ENCODE results near the gene BRD3. TPM values are rescaled to one million over a fixed set of nuclear protein-coding genes. Genes with fewer than 3 reads are reported as not detected.

The BRD3 gene
- total RNA-seq, 1 experiment from 2014 or later, result 40.7 TPM

GRCh38 chr9:134011401-134011800 is 56.4 kb downstream of the BRD3 start:
- Histone ChIP-seq H2AFZ (ENCODE audit: low read depth, low read length, poor library complexity, severe bottlenecking) (no peak overlapping the region), H3K9ac (ENCODE audit: low read length) (no peak overlapping the region), H3K27ac (ENCODE audit: low read depth, low read length) (no peak overlapping the region), H4K20me1 (ENCODE audit: insufficient read depth) (no peaks in the 10 kb centered on the region), H3K4me2 (ENCODE audit: low read length) (no peak overlapping the region), H3K27me3 (ENCODE audit: insufficient read depth, low read length) (no peaks in the 10 kb centered on the region), H3K36me3 (ENCODE audit: control insufficient read depth in 1 of 2, insufficient read depth in 2 of 2, low read length in 2 of 2) (no peaks in the 10 kb centered on the region), H3K79me2 (ENCODE audit: insufficient read depth, low read length) (no peaks in the 10 kb centered on the region), H3K4me1 (ENCODE audit: control insufficient read depth in 1 of 2, insufficient read depth in 2 of 2, low read length in 2 of 2) (no peaks in the 10 kb centered on the region), H3K9me3 (ENCODE audit: control insufficient read depth in 1 of 2, insufficient read depth in 1 of 2, low read depth in 1 of 2, low read length in 2 of 2) (peaks cover 10 to 16% of the 10 kb centered on the region in 2 experiments; a peak in 2 of 4 replicates), H3K9me2 (ENCODE audit: insufficient read depth) (no peaks in the 10 kb centered on the region), H3K4me3 (replicated peaks in 1 of 2; ENCODE audit: low read depth in 1 of 2, low read length in 2 of 2) (no peak overlapping the region)
- ChIA-PET RAD21 (ENCODE audit: low non-redundant PET in 1 of 2, low total read pairs in 2 of 2, uncharacterized antibody in 2 of 2, unreplicated experiment in 2 of 2) (no interaction called here), CTCF (no interaction called here), POLR2A (no interaction called here)
- intact Hi-C loops (cut with micrococcal nuclease), result no loop called here
- no peak for DNase-seq (ENCODE audit: low read depth, low spot score)
- no peak for TF ChIP-seq YY1 (IDR thresholded peaks at IDR 0.05; ENCODE audit: extremely low read depth, insufficient replicate concordance, low read depth, low read length)
- TF ChIP-seq, protein P1, sequence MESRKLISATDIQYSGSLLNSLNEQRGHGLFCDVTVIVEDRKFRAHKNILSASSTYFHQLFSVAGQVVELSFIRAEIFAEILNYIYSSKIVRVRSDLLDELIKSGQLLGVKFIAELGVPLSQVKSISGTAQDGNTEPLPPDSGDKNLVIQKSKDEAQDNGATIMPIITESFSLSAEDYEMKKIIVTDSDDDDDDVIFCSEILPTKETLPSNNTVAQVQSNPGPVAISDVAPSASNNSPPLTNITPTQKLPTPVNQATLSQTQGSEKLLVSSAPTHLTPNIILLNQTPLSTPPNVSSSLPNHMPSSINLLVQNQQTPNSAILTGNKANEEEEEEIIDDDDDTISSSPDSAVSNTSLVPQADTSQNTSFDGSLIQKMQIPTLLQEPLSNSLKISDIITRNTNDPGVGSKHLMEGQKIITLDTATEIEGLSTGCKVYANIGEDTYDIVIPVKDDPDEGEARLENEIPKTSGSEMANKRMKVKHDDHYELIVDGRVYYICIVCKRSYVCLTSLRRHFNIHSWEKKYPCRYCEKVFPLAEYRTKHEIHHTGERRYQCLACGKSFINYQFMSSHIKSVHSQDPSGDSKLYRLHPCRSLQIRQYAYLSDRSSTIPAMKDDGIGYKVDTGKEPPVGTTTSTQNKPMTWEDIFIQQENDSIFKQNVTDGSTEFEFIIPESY (IDR thresholded peaks at IDR 0.05; ENCODE audit: extremely low read depth, insufficient replicate concordance, low read length), result no peak
- no peak for TF ChIP-seq POLR2AphosphoS5 (IDR thresholded peaks at IDR 0.05; ENCODE audit: low read depth, low read length)
- TF ChIP-seq SP1 (IDR thresholded peaks at IDR 0.05; ENCODE audit: low read depth), result no peak
- TF ChIP-seq SRF (IDR thresholded peaks at IDR 0.05; ENCODE audit: low read depth), result no peak
- TF ChIP-seq MAX (IDR thresholded peaks at IDR 0.05), result no peak
- TF ChIP-seq ZFX (IDR thresholded peaks at IDR 0.05), result no peak
- no peak for ATAC-seq
- no TSS peak for BruUV-seq (replicated peaks)

All from HCT116 (cell line).